H1 (cell line): ENCODE data around the gene VPS37C. TPM values are rescaled to one million over a fixed set of nuclear protein-coding genes. Genes with fewer than 3 reads are reported as not detected.

Experiments
- GABPA ChIP-seq: IDR thresholded peaks from 2 replicates; pipeline ENCODE4 v1.6.1; 2011; ENCODE audit warnings: mild to moderate bottlenecking, low read length, moderate library complexity, borderline replicate concordance; ENCODE audit not compliant: insufficient read depth
- GTF2F1 ChIP-seq: IDR thresholded peaks from 2 replicates; pipeline ENCODE4 v1.6.1; 2012; ENCODE audit warnings: low read depth, low read length, improper control_type of control experiment, borderline replicate concordance
- HDAC2 ChIP-seq, 2 experiments: fragments of 300-600 bp in 1 of 2; sonication (generic) in 1 of 2; IDR thresholded peaks; 2 replicates each; pipeline ENCODE4 v1.6.1; 2011 to 2012; ENCODE audit warnings: low read depth in 2 of 2, low read length in 2 of 2, mild to moderate bottlenecking in 2 of 2, moderate library complexity in 2 of 2, borderline replicate concordance in 1 of 2, inconsistent platforms in 1 of 2
- RBBP5 ChIP-seq: IDR thresholded peaks from 2 replicates; pipeline ENCODE4 v1.7.1; 2012; ENCODE audit warnings: low read depth, mild to moderate bottlenecking, inconsistent platforms, low read length, moderate library complexity, borderline replicate concordance
- SP2 ChIP-seq: IDR thresholded peaks from 2 replicates; pipeline ENCODE4 v1.6.1; 2012; ENCODE audit warnings: mild to moderate bottlenecking, low read length, inconsistent platforms
- polyA plus RNA-seq, 7 experiments: library from polyadenylated mRNA; depleted of rRNA in 3 of 7; stranded (reverse) in 5 of 7; unstranded in 2 of 7; fragments of >200 nt in 5 of 7; fragments of 200-250 nt in 2 of 7; gene quantifications; 1 replicate in 5 of 7; 2 replicates in 1 of 7; 4 replicates in 1 of 7; pipeline versions ENCODE4 v1.2.1 to v1.2.3, GENCODE V29; 2011 to 2013; ENCODE audit warnings: missing spikeins in 2 of 7, mixed read lengths in 2 of 7
- total RNA-seq: library from RNA; stranded (reverse); fragmentation: NEBNext Ultra II Directional; extraction: Animal tissue kit (Norgen Biotek cat#: 25700); gene quantifications from 2 replicates; pipeline ENCODE4 v1.2.1, GENCODE V29; 2021

The VPS37C gene
- total and polyA plus RNA-seq, 2 of the 8 experiments (the other 6 are each of a cell fraction or from before 2014, with no cell fraction given): 12.9 to 21.0 TPM

- TF ChIP-seq SP2 (no peak), GTF2F1 (no peak), HDAC2 (IDR thresholded peaks at IDR 0.05; ENCODE audit: borderline replicate concordance in 1 of 2, low read depth in 2 of 2, low read length in 2 of 2) (no peak), GABPA (no peak), RBBP5 (no peak)
Measured at GRCh38 chr11:61109671-61110070, 51.6 kb downstream of the VPS37C start (continued).
